ENCODE data around the gene TBC1D3L.
"Not testable (repeated sequence)": the region's sequence is repeated elsewhere in the genome, so short reads cannot be mapped to it uniquely, and the experiment has no call there.

The TBC1D3L gene

DNA sequence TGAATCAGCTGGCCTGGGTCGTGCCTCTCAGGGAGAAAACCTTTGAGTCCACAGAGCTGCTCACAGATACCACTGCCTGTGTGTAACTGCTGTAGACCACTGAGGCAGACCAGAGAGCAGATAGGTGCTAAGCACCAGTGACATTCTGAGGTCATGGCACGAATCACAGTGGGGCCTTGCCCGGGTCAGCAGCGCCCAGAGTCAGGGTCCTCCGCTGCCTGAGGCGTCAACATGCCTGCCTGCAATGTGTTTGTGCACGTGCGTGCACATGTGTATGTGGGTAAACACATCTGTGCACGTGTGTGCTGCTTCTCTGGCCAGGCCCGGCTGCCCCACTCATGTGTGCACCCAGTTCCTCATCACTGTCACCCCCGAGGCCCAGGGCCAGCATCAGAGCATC lies at the start of gene TBC1D3L:
TBC1D3L (minus strand) TSS at position 101 of the 400 bp plus-strand sequence. CDS start 1,540 bp downstream, outside the sequence.
- not testable (repeated sequence) for DNase-seq

DNA sequence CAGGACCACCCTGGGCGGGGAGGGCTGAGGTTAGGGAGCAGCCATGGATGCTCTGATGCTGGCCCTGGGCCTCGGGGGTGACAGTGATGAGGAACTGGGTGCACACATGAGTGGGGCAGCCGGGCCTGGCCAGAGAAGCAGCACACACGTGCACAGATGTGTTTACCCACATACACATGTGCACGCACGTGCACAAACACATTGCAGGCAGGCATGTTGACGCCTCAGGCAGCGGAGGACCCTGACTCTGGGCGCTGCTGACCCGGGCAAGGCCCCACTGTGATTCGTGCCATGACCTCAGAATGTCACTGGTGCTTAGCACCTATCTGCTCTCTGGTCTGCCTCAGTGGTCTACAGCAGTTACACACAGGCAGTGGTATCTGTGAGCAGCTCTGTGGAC lies 14.8 kb upstream of the TBC1D3L start, which contains the start of gene TBC1D3D:
TBC1D3D (plus strand) TSS at position 301 of the 400 bp plus-strand sequence. CDS start 1,585 bp downstream, outside the sequence.
- DNase-seq, result not testable (repeated sequence)
